NOMO-1 treated with DMSO at 0.1 percent for 48 hours (cell line): ENCODE measurements around the gene DEAF1.

Experiments used
- DNase-seq: peaks from one replicate; lab custom pipeline; 2025; ENCODE audit not compliant: unreplicated experiment; lab: John Stamatoyannopoulos, UW

The DEAF1 gene

GRCh38 chr11:597166-597725 lies 97.8 kb downstream of the DEAF1 start:
- no peak for DNase-seq

GRCh38 chr11:596374-596773 lies 98.6 kb downstream of the DEAF1 start:
- no peak for DNase-seq

GRCh38 chr11:595400-595799 lies 99.6 kb downstream of the DEAF1 start:
- no peak for DNase-seq
